Head of caudate nucleus (tissue), 42 donors: ENCODE data around the gene PSMB7.
A peak's percentile ranks its signal among the peaks of the same experiment; 100 is the strongest.

ENCODE experiments used
- DNase-seq, 42 donors: peaks; one replicate each; pipeline versions ENCODE4 v3.0.0 to v3.0.0-alpha.2; 2020 to 2021; ENCODE audit warnings: mixed read lengths in 7 of 42
- intact Hi-C: fragments of 100-400 bp; cut with DNase I; formaldehyde crosslinking; loops from one replicate; pipeline ENCODE4 v1.15.0; 2022

Gene PSMB7

DNA sequence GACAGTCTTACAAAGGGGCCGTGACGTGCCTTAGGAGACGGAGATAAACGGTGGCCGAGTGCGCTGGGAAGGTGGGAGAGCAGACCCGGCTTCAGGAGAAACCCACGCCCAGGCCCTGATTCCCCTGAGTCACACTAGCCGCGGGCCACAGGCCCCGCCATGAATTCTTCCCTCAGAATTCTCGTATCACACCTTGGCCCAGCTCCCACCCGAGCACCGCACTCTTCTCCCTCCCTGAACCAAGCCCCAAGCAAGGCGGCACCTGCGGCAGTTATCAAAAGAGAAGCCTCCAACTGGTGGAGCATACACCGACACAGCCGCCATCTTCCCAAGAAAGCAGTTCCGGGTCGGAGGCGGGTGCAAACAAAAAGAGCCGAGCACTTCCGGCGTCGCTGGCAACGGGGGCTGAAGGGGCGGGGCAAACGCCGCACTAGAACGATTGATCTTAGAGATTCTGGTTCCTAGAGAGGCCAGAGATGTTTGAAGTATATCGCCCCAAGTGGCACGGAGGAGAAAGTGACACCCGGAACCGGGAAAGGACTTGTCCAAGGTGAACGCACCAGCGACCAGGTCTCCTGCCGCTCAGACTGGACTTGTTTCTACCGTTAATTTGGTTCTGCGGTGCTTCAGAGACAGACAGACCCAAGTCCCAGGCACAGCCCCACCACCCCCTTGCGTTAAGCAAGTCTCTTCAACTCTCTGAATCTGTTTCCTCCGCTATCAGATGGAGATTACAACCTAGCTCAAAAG lies at the start of gene PSMB7:
Gene PSMB7 (minus strand): TSS at position 341 of the 750 bp plus-strand sequence. CDS start 17 bp downstream, at position 324.
- intact Hi-C loops, result loop anchor here (5.0 kb wide), 1 partner anchor 122 kb away; no protein-coding TSS in a partner anchor
- peak; percentile 91 to 99 (median 96) for DNase-seq

DNA sequence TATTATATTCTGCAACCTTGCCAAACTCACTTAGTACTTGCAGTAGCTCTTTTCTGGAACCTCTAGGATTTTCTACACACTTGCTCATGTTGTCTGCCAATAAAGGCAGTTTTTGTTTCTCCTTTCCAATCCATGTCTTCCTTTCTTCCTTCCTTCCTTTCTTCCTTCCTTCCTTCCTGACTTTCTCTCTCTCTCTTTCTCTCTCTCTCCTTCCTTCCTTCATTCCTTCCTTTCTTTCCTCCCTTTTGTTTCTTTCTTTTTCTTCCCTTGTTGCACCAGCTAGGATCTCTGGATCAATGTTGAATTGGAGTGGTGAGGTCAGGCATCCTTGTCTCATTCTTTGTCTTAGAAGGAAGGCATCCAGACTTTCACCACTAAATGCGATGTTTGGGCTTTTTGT lies 47.5 kb upstream of the PSMB7 start:
- DNase-seq, result no peak
- intact Hi-C loops, result no loop called here

DNA sequence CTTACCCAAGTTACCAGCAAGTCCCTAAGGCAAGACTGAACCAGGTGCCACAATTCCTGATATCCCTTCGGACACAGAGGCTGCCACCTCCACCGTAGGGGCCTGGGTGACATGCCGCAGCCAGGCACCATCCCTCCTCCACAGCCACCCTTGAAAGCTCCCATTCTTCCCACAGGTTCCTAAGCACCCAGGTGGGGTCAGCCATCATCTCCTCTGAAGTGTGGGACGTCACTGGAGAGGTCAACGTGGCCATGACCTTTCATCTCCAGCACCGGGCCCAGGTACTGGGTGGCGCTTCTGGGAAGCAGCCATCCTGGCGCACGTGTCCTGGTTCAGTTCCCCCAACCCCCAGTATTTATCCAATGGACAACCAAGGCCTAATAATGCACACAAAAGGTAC lies 43.2 kb upstream of the PSMB7 start:
- DNase-seq, result no peak
- intact Hi-C loops, result no loop called here

DNA sequence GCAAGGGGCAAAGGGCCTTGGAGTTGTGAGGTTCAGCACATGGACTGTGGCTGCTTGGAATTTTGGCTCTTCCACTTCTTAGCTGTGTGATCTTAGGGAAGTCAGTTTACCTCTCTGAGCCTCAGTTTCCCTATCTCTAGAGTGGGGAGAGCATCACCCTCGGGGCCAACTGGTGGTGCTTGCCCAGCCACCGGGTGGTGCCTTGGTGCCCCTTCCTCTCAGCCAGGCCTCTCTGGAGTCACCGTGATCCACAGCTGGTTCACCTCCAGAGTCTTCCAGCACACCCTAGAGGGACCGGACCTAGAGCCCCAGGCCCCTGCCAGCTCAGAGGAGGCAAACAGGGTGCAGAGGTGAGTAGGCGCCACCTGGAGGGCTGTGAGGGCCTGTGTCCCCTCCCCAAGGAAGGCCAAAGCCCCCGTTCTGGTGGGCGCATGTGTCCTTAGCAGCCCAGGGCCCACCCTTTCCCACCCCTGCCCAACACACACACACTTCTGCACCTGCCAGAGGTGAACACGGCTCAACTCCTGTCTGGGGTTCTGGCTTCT lies 42.7 kb upstream of the PSMB7 start:
- DNase-seq, result no peak
- intact Hi-C loops, result no loop called here

DNA sequence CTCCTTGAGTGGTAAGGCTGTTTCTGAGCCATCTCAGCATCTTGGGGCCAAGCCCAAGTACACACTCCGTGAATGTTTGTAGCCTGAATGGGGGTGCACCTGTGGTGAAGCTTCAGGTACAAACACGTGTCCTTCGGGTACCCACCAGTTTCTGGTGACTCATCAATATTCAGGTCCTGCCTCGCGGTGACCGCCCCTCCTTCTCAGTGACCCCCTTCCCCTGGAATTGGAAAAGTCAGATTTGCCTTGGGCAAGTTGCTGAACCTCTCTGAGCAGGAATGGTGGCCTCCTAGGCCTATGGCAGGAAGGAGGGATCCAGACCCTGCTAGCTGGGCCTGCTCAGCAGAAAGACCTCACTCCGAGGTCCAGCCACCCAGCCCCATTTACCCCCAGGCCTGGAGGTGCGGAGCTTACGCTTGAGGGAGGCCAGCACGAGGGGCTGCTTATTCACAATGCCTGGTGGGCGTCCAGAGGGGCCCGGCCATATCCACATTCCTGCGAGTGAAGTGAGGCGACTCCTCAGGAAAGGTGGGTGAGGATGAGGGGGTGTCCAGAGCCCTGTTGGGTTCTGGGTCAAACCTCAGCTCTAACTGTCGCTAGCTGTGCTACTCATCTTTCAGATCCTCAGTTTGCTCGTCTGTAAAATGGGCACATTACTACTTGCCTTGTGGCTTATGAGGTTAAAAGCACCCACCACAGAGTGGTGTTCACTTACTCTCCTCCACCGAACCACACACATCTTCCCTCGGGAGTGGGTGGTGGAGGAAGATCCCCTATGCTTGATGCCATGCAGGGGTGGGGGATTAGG lies 42.0 kb upstream of the PSMB7 start:
- intact Hi-C loops, result no loop called here
- no peak for DNase-seq

DNA sequence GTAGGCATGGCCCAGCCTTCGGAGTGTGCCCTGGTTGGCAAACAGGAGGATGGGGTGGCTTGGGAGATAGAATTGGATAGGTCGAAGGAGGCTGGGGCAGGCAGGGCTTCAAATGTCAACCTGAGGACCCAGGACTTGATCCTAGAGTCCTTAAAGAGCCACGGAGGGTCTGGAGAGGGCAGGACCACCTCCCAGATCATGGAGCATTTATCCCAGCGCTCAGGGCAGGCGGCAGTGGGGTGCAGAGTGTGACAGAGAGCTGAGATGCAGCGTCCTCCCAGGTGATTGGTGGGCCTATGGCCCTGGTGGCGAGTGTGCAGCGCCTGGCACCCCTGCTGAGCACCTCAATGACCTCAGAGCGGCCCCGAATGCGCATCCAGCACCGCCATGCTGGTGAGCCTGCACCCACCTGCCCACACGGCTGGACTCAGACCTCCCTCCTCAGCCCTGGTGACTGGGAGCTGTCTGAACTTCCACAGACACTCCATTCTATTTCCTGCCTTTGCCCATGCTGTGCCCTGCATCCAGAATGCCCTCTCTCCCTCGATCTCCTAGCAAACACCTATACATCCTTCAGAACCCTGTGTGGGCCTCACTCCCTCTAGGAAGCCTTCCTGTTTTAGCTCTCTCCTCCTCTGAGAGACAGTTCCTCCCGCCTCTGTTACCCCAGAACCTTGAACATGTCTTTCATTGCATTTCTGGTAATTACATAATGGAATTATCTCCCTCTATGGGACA lies 41.3 kb upstream of the PSMB7 start:
- intact Hi-C loops, result no loop called here
- DNase-seq, result no peak

DNA sequence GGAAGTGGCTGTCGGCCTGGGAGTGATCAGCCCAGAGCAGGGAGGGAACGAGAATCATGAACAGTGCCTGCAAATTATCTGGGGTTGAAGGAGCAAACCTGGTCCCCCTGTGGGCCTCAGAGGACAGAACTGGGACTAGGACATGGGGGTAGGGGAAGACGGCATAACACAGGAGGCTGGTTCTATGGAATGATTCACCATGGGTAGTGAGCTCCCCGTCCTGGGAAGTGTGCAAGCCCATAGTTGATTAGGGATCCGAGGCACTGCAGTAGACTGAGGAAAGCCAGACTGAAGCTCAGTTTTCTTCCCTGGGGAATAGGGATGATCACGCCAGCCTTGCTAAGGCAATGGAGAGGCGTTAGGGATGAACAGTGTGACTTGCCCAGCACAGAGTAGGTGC lies 40.6 kb upstream of the PSMB7 start:
- DNase-seq, result no peak
- intact Hi-C loops, result no loop called here

DNA sequence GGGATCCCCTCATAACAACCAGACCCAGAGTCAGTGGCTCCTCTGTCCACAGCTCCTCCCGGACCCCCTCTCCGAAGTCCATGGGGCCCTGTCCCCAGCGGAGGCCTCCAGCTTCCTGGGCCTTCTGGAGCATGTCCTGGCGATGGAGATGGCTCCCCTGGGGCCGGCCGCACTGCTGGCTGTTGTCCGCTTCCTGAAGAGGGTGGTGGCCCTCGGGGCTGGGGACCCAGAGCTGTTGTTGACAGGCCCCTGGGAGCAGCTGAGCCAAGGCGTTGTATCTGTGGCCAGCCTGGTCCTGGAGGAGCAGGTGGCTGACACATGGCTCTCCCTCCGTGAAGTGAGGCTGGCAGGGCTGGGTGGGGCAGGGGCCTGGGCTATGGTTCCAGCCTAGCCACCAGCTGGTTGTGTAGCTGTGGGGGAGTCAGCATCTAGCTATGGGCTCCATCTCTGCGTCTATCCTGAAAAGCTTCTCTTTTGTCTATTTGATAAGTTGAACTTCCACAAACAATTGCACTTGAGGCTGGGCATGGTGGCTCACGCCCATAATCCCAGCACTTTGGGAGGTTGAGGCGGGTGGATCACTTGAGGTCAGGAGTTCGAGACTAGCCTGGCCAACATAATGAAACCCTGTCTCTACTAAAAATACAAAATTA lies 39.7 kb upstream of the PSMB7 start:
- intact Hi-C loops, result no loop called here
- no peak for DNase-seq

DNA sequence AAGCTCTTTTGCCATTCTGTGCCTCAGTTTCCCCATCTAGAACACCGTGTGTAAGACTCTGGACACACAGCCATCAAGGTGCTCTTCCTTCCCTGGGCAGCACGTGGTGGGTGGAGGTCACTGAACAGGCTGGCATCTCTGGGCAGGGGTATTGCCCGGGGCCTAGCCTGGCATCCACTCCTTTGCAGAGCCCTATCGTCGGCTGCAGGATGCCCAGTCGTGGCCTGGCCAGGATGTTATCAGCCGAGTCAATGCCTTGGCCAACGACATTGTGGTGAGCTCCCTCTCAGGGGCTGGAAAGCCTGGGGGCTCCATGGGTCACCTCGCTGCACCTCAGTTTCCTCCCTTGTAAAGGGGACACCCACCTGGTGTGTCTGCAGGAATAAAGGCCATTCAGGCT lies 39.1 kb upstream of the PSMB7 start:
- no peak for DNase-seq
- intact Hi-C loops, result no loop called here

DNA sequence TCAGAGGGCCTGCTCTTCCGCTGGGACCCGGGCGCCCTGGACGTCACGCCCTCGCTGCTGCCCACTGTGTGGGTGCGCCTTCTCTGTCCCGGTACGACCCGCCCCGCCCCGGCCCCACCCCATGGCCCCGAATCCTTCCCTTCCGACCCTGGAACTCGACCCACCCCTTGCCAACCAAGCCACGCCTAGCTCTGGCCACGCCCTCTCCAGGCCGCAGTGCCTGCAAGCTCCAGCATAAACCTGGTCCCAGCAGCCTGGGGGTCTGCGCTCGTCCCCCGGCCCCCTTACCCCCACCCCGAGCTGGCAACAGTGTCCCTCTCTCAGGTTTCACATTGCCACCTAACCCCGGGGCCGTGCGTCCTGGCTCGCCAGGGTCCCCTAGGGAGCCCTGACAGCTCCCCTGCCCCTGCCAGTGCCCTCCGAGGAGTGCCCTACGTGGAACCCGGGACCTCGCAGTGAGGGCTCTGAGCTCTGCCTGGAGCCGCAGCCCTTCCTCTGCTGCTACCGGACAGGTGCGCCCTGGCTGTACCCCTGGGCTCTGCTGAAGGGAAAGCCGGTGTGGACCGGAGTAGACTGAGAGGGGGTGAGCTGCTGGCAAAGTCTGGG lies 38.4 kb upstream of the PSMB7 start:
- DNase-seq, result no peak

DNA sequence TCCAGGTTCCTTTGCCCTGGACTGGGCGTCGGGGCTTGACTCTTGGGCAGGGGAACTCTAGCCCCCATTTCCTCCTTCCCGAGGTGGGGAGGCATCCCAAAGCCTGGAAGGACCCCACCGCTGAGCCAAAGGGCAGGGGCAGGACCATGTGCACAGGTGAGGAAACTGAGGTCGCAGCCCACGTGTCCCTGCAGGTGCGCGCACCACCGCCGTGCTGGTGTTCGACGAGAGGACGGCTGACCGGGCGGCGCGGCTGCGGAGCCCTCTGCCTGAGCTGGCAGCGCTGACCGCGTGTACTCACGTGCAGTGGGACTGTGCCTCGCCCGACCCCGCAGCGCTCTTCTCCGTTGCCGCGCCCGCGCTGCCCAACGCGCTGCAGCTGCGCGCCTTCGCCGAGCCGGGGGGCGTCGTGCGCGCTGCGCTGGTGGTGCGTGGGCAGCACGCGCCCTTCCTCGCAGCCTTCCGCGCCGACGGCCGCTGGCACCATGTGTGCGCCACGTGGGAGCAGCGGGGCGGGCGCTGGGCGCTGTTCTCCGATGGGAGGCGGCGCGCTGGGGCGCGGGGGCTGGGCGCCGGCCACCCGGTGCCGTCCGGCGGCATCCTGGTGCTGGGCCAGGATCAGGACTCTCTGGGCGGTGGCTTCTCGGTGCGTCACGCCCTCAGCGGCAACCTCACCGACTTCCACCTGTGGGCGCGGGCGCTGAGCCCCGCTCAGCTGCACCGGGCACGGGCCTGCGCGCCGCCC lies 37.8 kb upstream of the PSMB7 start:
- DNase-seq, result no peak
- intact Hi-C loops, result no loop called here

More for the DNA sequence above, 38.4 kb upstream of the PSMB7 start:
- intact Hi-C loops, result no loop called here

DNA sequence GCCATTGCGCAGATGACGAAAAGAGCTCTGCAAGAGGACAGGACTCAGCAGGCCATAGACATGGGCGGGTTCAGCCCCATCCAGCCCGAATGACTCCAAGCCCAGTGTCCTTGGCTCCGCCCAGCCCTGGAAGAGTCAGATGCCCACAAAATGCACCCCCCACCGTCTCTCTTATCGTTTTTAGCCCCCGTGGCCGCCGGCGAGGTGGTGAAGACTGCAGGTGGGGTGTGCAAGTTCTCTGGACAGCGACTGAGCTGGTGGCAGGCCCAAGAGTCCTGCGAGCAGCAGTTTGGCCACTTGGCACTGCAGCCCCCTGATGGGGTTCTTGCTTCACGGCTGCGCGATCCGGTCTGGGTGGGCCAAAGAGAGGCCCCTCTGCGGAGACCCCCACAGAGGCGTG lies 37.1 kb upstream of the PSMB7 start:
- intact Hi-C loops, result no loop called here

DNA sequence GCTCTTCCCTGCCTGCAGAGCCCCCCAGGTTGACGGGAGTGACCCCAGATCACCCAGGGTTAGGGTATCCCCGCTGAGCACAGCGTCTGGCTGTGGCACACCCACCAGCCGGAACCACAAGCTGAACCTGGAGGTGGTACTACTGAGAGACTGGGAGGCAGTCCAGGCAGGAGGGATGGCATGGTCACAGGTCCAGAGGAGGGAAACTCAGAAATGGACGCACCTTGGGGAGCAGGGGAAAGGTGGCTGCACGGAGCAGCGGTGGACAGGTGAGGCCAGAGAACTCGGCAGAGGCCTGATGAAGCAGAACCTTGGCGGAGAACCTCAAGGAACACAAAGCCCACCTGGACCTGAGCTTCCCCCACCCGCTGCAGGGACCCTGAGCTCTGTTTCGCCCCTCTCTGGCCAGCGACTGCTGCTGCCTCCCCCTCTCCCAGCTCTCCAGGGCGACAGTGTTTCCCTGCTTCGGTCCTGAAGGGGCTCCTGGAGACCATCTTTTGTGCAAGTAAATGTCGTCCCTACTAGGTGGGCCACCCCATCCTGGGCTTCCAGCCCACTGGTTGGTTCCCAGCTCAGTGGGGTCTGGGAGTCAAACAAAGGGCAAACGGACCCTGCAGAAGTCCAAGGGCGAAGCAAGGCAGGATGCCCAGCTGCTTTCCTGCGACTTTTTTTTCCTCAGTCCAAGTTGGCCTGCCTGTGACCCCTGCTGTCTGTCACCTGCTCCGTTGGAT lies 35.9 kb upstream of the PSMB7 start:
- DNase-seq, result peak in 1 of 42 donors; percentile 1
- intact Hi-C loops, result no loop called here

More for the DNA sequence above, 37.1 kb upstream of the PSMB7 start:
- no peak for DNase-seq

DNA sequence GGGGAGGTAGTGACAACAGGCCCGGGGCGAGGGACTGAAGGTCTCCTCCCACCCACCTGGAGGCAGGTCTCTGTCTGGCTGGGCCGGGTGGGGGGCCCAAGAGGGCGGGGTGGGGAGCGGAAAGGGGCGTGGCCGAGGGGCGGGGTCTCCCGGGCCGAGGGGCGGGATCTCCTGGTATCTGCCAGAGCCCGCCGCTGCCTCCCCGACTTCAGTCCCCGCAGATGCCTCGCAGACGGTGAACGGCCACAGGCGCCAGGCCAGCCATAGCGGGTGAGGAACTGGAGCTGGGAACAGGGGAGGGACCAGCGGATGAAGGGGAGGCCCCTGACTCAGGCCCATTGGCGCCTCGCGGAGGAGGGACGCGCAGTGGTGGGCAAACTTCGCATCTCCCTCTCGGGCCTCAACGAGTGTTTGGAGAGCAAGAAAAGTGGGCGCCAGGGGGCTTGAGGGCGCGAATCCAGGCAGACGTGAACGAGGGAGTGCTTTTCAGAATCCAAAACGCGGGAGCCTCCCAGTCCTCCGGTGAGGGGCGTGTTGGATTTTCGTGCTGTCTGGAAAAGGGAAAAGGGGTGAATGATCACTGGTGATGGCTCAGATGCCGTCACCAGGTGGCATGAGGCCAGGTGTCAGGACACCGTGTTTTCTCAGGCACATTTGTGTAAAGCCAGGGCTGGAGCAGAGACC lies 35.1 kb upstream of the PSMB7 start, which contains the start of gene ADGRD2:
Gene ADGRD2 (plus strand): TSS at position 211 of the 684 bp plus-strand sequence. CDS start 1,216 bp downstream, outside the sequence.
- intact Hi-C loops, result no loop called here
- DNase-seq, result peak in 2 of 42 donors; percentile 4 to 19

DNA sequence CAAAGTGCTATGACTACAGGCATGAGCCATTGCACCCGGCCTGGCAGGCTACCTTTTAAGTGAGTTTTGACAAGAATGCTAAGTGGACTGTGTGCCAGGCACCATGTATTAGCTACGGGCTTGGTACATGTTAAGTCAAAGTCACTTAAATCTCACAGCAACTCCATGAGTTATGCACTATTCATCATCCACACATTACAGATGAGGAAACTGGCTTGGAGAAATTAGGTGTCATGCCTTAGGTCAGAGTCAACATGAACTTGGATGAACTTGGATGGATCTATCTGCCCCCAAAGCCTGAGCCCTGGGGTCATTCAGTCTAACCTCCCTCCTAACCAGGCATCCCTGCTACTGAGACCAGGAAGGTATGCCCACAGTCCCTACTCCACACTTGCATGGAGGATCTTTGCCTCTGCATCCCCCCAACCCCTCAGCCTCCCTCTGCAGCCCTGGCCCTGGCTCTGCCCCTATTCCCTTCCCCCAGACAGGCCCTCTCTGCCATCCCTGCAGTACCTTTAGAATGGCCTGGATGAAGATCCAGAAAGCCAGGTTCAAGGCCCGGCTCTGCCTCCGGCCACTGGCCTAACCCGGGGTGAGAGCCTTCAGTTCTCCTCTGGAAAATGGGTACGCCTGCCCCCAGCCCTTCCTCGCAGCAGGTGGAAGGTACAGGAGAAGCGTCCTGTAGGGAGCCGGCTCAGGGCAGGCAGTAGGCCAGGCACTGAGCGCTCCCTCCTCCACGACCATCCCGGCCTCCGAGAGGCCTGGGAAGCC lies 34.3 kb upstream of the PSMB7 start:
- intact Hi-C loops, result no loop called here

DNA sequence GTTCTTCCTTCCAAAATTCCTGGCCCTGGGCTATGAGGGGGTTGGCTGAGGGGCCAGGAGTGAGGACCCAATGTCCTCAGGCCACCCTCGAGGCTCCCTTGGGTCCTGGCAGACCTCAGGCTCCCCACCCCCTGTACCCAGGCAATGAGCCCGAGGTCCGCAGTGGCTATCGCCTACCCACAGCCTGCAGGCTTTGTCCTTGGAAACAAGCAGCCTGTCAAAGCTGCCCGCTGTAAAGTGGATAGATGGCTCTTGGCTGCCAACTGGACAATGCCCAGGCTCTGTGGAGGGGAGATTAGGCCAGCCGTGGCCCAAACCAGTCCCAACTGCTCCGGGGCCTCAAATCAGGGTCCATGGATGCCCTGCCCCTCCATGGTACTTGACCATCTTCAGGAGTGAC lies 32.8 kb upstream of the PSMB7 start:
- peak in 2 of 42 donors; percentile 5 to 7 for DNase-seq

More for the DNA sequence above, 34.3 kb upstream of the PSMB7 start:
- DNase-seq, result no peak

More for the DNA sequence above, 32.8 kb upstream of the PSMB7 start:
- intact Hi-C loops, result no loop called here
